Ectodermal cell (in vitro differentiated cells): Measurements from ENCODE around the gene PCBP2.
"Not testable (repeated sequence)": the region's sequence is repeated elsewhere in the genome, so short reads cannot be mapped to it uniquely, and the experiment has no call there.

Source experiments
- H3K27ac ChIP-seq: 2 replicates; pipeline ENCODE4 v1.7.0; 2013; ENCODE audit warnings: mild to moderate bottlenecking, low read depth, low read length; ENCODE audit not compliant: insufficient read depth, poor library complexity, severe bottlenecking
- H3K27me3 ChIP-seq: 2 replicates; pipeline ENCODE4 v1.7.0; 2013; ENCODE audit warnings: mild to moderate bottlenecking, low read length; ENCODE audit not compliant: insufficient read depth, control insufficient read depth, poor library complexity, severe bottlenecking
- H3K36me3 ChIP-seq: one replicate; pipeline ENCODE4 v1.7.0; 2013; ENCODE audit warnings: low read length; ENCODE audit not compliant: control insufficient read depth, insufficient read depth
- H3K4me1 ChIP-seq: one replicate; pipeline ENCODE4 v1.7.0; 2013; ENCODE audit warnings: low read length; ENCODE audit not compliant: control insufficient read depth, insufficient read depth
- H3K4me3 ChIP-seq: 2 replicates; pipeline ENCODE4 v1.7.0; 2013; ENCODE audit warnings: low read depth, low read length, control low read depth; ENCODE audit not compliant: insufficient read depth
- H3K9me3 ChIP-seq: 2 replicates; pipeline ENCODE4 v1.7.0; 2013; ENCODE audit warnings: mild to moderate bottlenecking, low read length, moderate library complexity; ENCODE audit not compliant: control insufficient read depth
- WGBS, 2 experiments: methylation state at CpG; one replicate each; pipeline ENCODE4 v1.1.7; 2013; ENCODE audit warnings: missing lambda C conversion rate in 2 of 2; 5-methylcytosine and 5-hydroxymethylcytosine counted together

The PCBP2 gene

GRCh38 chr12:53422247-53422646, 29.7 kb upstream of the PCBP2 start:
- peaks cover 19% of the 10 kb centered on the region for H3K4me1 ChIP-seq
- WGBS, 2 experiments: 90 to 96% methylated on average over 9 to 11 of the region's 12 CpGs
- not testable (repeated sequence) for H3K27ac ChIP-seq, H3K9me3 ChIP-seq, H3K27me3 ChIP-seq, H3K36me3 ChIP-seq, H3K4me3 ChIP-seq

- Histone ChIP-seq H3K27ac (peak within 1 kb of the TSS; percentile 22), H3K9me3 (no peaks in the 10 kb centered on the region), H3K36me3 (no peaks in the 10 kb centered on the region), H3K4me1 (peaks cover 19% of the 10 kb centered on the region), H3K27me3 (no peaks in the 10 kb centered on the region), H3K4me3 (no peak within 1 kb of the TSS)
- WGBS, 2 experiments: 93 to 94% methylated on average over 1 of the region's 1 CpG
These were observed 28.3 kb upstream of the PCBP2 start, which contains the start of gene AMHR2 for GRCh38 chr12:53423597-53423996. Gene AMHR2, plus strand, starts transcription at chr12:53423855. Its CDS starts 80 bp downstream, at chr12:53423935.

GRCh38 chr12:53424626-53425514, 27.0 kb upstream of the PCBP2 start:
- H3K9me3 ChIP-seq: no peaks in the 10 kb centered on the region
- no peak overlapping the region for H3K4me3 ChIP-seq
- H3K4me1 ChIP-seq: peaks cover 19% of the 10 kb centered on the region
- 83 to 88% methylated on average over 9 of the region's 9 CpGs for WGBS, 2 experiments
- H3K27ac ChIP-seq: peak overlapping the region; percentile 8
- no peaks in the 10 kb centered on the region for H3K27me3 ChIP-seq
- no peaks in the 10 kb centered on the region for H3K36me3 ChIP-seq

- 91 to 93% methylated on average over 11 of the region's 11 CpGs for WGBS, 2 experiments
- Histone ChIP-seq H3K4me3 (no peak overlapping the region), H3K27me3 (no peaks in the 10 kb centered on the region), H3K9me3 (no peaks in the 10 kb centered on the region), H3K4me1 (peaks cover 19% of the 10 kb centered on the region), H3K27ac (no peak overlapping the region), H3K36me3 (no peaks in the 10 kb centered on the region)
These were observed 26.3 kb upstream of the PCBP2 start for GRCh38 chr12:53425515-53426150.

- Histone ChIP-seq H3K4me3 (no peak overlapping the region), H3K9me3 (no peaks in the 10 kb centered on the region), H3K36me3 (no peaks in the 10 kb centered on the region), H3K4me1 (peaks cover 19% of the 10 kb centered on the region), H3K27me3 (no peaks in the 10 kb centered on the region), H3K27ac (no peak overlapping the region)
- 94 to 97% methylated on average over 7 of the region's 7 CpGs for WGBS, 2 experiments
These were observed 23.9 kb upstream of the PCBP2 start for GRCh38 chr12:53427905-53428594.

DNA sequence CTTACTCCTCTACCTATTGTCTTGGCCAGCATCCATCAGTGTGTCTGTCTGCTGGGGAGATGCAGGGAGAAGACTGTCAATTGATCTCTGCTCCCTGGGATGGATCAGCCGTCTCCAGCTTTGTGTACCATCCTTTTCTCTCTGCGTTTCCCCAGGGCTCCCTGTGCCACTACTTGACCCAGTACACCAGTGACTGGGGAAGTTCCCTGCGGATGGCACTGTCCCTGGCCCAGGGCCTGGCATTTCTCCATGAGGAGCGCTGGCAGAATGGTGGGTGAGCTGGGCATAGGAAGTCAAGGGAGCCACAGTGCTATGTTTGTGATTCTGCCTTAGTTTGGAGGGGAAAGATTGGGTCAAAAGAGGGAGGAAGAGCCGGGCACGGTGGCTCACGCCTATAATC, 23.2 kb upstream of the PCBP2 start:
- no peak overlapping the region for H3K4me3 ChIP-seq
- no peaks in the 10 kb centered on the region for H3K27me3 ChIP-seq
- H3K9me3 ChIP-seq: no peaks in the 10 kb centered on the region
- H3K36me3 ChIP-seq: no peaks in the 10 kb centered on the region
- peaks cover 12% of the 10 kb centered on the region for H3K4me1 ChIP-seq
- no peak overlapping the region for H3K27ac ChIP-seq
- 84 to 85% methylated on average over 7 of the region's 7 CpGs for WGBS, 2 experiments

GRCh38 chr12:53430116-53430515, 21.8 kb upstream of the PCBP2 start:
- H3K9me3 ChIP-seq: no peaks in the 10 kb centered on the region
- no peak overlapping the region for H3K4me3 ChIP-seq
- H3K36me3 ChIP-seq: no peaks in the 10 kb centered on the region
- WGBS, 2 experiments: 86 to 90% methylated on average over 5 of the region's 5 CpGs
- H3K27me3 ChIP-seq: no peaks in the 10 kb centered on the region
- no peaks in the 10 kb centered on the region for H3K4me1 ChIP-seq
- H3K27ac ChIP-seq: no peak overlapping the region

- Histone ChIP-seq H3K4me1 (no peaks in the 10 kb centered on the region), H3K4me3 (no peak overlapping the region), H3K27me3 (no peaks in the 10 kb centered on the region), H3K9me3 (no peaks in the 10 kb centered on the region), H3K27ac (no peak overlapping the region), H3K36me3 (no peaks in the 10 kb centered on the region)
- 88 to 89% methylated on average over 7 of the region's 7 CpGs for WGBS, 2 experiments
These were observed 20.7 kb upstream of the PCBP2 start for GRCh38 chr12:53431187-53431586.

- H3K36me3 ChIP-seq, H3K27me3 ChIP-seq, H3K27ac ChIP-seq, H3K9me3 ChIP-seq, H3K4me1 ChIP-seq, H3K4me3 ChIP-seq: not testable (repeated sequence)
- 92 to 93% methylated on average over 9 of the region's 9 CpGs for WGBS, 2 experiments
These were observed 16.6 kb upstream of the PCBP2 start for GRCh38 chr12:53435326-53435725.

GRCh38 chr12:53439582-53439981, 12.3 kb upstream of the PCBP2 start:
- not testable (repeated sequence) for H3K27ac ChIP-seq, H3K4me3 ChIP-seq, H3K4me1 ChIP-seq, H3K9me3 ChIP-seq, H3K27me3 ChIP-seq, H3K36me3 ChIP-seq
